Heart right ventricle (tissue), 16 donors: ENCODE data around the gene TSPAN18. TPM values are rescaled to one million over a fixed set of nuclear protein-coding genes. Genes with fewer than 3 reads are reported as not detected.
A peak's percentile ranks its signal among the peaks of the same experiment; 100 is the strongest.

ENCODE experiments used
- ATAC-seq, 8 donors: fragments of 200-7000 bp; cut with Tn5 transposase; one replicate each; pipeline ENCODE4 v1.9.1; 2020; ENCODE audit warnings: mild to moderate bottlenecking in 8 of 8, moderate library complexity in 8 of 8, moderate number of reproducible peaks in 1 of 8
- DNase-seq, 2 donors: peaks; one replicate each; pipeline ENCODE4 v3.0.0-alpha.2; 2020
- H3K27ac ChIP-seq, 10 donors: fragments of 200-600 bp; sonication (generic) in 2 of 10; one replicate each; pipeline versions ENCODE4 v1.5.0 to v1.8.0; 2020 to 2022; ENCODE audit warnings: mild to moderate bottlenecking in 3 of 10
- H3K27me3 ChIP-seq, 7 donors: fragments of 200-600 bp; one replicate each; pipeline ENCODE4 v1.8.0; 2021 to 2022; ENCODE audit warnings: mild to moderate bottlenecking in 2 of 7
- H3K36me3 ChIP-seq, 9 donors: fragments of 200-600 bp; sonication (generic) in 1 of 9; one replicate each; pipeline versions ENCODE4 v1.5.0 to v1.8.0; 2020 to 2022; ENCODE audit warnings: mild to moderate bottlenecking in 2 of 9
- H3K4me1 ChIP-seq, 9 donors: fragments of 200-600 bp; sonication (generic) in 1 of 9; one replicate each; pipeline versions ENCODE4 v1.5.0 to v1.8.0; 2020 to 2022; ENCODE audit warnings: mild to moderate bottlenecking in 4 of 9
- H3K4me3 ChIP-seq, 10 donors: fragments of 200-600 bp; sonication (generic) in 2 of 10; one replicate each; pipeline versions ENCODE4 v1.5.0 to v1.8.0; 2020 to 2022; ENCODE audit warnings: mild to moderate bottlenecking in 7 of 10, moderate library complexity in 2 of 10
- H3K9me3 ChIP-seq, 11 donors: fragments of 200-600 bp in 10 of 11; sonication (generic) in 2 of 11; one replicate each; pipeline versions ENCODE4 v1.5.0 to v1.8.0; 2013 to 2022; ENCODE audit warnings: mild to moderate bottlenecking in 2 of 11, control low read depth in 1 of 11, moderate library complexity in 1 of 11
- WGBS, 2 donors: extraction: QIAGEN DNeasy Blood & Tissue Kit; methylation state at CpG; one replicate each; pipeline ENCODE4 v1.1.7; 2013; ENCODE audit warnings: inconsistent platforms in 1 of 2; 5-methylcytosine and 5-hydroxymethylcytosine counted together
- intact Hi-C, 10 donors: fragments of 100-400 bp; cut with DNase I; formaldehyde crosslinking; loops; one replicate each; pipeline versions ENCODE4 v1.11.1 to v1.14.2; 2022
- polyA plus RNA-seq, 2 donors: library from polyadenylated mRNA; stranded (reverse); fragments of 200-250 nt; gene quantifications; one replicate each; pipeline ENCODE4 v1.2.3, GENCODE V29; 2013
- total RNA-seq, 10 donors: library from RNA; stranded (reverse); fragmentation: NEBNext Ultra II Directional in 3 of 10; extraction: Animal tissue kit (Norgen Biotek cat#: 25700) in 3 of 10; gene quantifications; one replicate each; pipeline versions ENCODE4 v1.2.1 to v1.2.4, GENCODE V29; 2021 to 2023
- TF ChIP-seq, protein P1 (sequence below), 9 donors: fragments of 200-600 bp; sonication (generic) in 2 of 9; IDR thresholded peaks; one replicate each; pipeline versions ENCODE4 v1.5.0 to v1.8.0; 2021 to 2022; ENCODE audit warnings: antibody characterized with exemption in 9 of 9, mild to moderate bottlenecking in 5 of 9, moderate library complexity in 1 of 9
- donor health status: Arrhythmogenic right ventricular cardiomyopathy.
- donor health status: ischemic (EF 13 %, LVEDD 7.1; RV severe dilation, severe dysfunction).
- donor health status: healthy with polysubstance abuse.
- donor health status: DM: no; HTN: yes; CAD: no.
- donor health status: DM: no; HTN: no; CAD: no.
- donor health status: ischemic (EF 25% LVEDD 6.9; RV normal size, moderate dysfunction).
- donor health status: ischemic (EF 25% LVEDD 5.7; RV mildly dilated, moderate dysfunction).
- donor health status: healthy.
- donor health status: DM: yes; HTN: yes; CAD: no.
- donor health status: Ischemic cardiomyopathy.
- donor health status: ischemic (EF 35%, LVEDD 5.7; RV mildly dilated, moderate dysfunction).
- donor health status: nonischemic (EF 11% LVEDD 7.7; RV severe dilation, severe dysfunction).
- donor health status: DM: yes; HTN: yes; CAD: no.
- donor health status: PGD.
- donor health status: ischemic (EF 29% LVEDD 5.4; RV normal size, mild dysfunction).
- donor health status: nonischemic (EF 23%, LVEDD 6.1; RV moderate dilation, normal function).

The TSPAN18 gene
- total and polyA plus RNA-seq, 12 donors = 37.7 to 140 (median 92.9) TPM

DNA sequence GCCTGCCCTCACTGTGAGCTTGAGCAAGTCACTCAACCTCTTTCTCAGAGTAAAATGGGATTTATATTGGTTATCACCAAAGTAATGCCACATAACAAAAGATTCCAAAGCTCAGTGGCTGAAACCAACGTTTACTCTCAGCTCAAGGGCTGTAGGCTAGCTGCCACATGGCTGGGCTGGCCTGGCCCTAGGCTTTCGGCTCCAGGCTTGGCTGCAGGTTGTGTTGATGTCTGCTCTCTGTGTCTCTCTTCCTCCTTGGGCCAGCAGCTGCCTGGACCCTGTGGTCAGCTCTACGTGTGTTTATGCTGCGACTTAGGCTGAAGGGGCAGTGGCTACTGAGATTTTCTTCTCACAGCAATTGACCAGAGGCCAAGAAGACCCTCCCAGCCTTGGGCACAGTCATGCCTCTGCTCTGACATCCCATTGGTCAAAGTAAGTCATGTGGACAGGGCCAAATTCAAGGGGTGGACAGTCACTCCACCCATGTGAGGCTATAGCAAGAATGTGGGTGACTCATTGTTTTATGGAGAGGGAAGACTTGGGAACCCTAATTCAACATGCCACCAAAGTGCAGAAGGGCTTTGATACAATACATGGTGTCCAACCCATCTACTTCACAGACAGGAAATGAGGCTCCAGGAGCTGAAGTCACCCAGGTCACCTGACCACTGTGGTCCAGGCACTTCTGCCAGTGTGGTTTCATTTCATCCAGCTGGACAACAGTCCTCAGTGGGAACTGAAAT is 90.6 kb downstream of the TSPAN18 start:
- H3K4me1 ChIP-seq = peaks cover 13 to 95% (median 63%) of the 10 kb centered on the region in 9 donors

DNA sequence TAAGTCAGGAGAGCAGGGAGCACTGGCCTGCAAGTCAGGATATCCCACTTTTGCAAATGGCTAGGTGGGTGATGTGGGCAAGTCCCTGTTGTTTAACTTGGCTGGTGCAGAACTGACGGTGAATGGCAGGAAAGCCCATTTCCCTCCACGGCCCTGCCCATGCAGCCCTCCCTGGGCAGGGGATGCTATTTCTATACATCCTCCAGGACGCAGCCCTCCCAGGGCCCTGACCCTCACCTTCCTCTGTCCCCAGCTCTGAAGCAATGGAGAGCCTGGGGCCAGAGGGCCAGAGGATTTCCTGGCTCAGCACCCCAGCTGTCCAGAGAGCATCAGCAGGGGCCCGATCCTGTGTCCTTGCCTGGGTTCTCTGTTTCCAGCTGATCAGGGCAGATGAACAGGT is 91.3 kb downstream of the TSPAN18 start:
- TF ChIP-seq, protein P1, sequence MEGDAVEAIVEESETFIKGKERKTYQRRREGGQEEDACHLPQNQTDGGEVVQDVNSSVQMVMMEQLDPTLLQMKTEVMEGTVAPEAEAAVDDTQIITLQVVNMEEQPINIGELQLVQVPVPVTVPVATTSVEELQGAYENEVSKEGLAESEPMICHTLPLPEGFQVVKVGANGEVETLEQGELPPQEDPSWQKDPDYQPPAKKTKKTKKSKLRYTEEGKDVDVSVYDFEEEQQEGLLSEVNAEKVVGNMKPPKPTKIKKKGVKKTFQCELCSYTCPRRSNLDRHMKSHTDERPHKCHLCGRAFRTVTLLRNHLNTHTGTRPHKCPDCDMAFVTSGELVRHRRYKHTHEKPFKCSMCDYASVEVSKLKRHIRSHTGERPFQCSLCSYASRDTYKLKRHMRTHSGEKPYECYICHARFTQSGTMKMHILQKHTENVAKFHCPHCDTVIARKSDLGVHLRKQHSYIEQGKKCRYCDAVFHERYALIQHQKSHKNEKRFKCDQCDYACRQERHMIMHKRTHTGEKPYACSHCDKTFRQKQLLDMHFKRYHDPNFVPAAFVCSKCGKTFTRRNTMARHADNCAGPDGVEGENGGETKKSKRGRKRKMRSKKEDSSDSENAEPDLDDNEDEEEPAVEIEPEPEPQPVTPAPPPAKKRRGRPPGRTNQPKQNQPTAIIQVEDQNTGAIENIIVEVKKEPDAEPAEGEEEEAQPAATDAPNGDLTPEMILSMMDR (IDR thresholded peaks at IDR 0.05) = no peak
- H3K27me3 ChIP-seq = no peaks in the 10 kb centered on the region
- intact Hi-C loops = loop anchor here in 1 of 10 donors (5.0 kb wide), 1 partner anchor 41 kb away; no protein-coding TSS in a partner anchor
- DNase-seq = peak in 1 of 2 donors; percentile 24
- H3K4me3 ChIP-seq = no peak overlapping the region
- H3K36me3 ChIP-seq = no peaks in the 10 kb centered on the region
- peak in 6 of 8 donors; percentile 23 to 52 (median 33) for ATAC-seq
- H3K4me1 ChIP-seq = peaks cover 6 to 95% (median 56%) of the 10 kb centered on the region in 9 donors
- WGBS, 2 donors = 65 to 66% methylated on average over 4 of the region's 4 CpGs
- peak overlapping the region in 6 of 10 donors; percentile 0 to 72 (median 49) for H3K27ac ChIP-seq
- peaks cover 0 to 8% (median 0%) of the 10 kb centered on the region in 11 donors for H3K9me3 ChIP-seq

More for the DNA sequence above, 90.6 kb downstream of the TSPAN18 start:
- Histone ChIP-seq H3K9me3 (peaks cover 0 to 6% (median 0%) of the 10 kb centered on the region in 11 donors), H3K4me3 (no peak overlapping the region), H3K36me3 (no peaks in the 10 kb centered on the region), H3K27me3 (no peaks in the 10 kb centered on the region), H3K27ac (peak overlapping the region in 8 of 10 donors; percentile 25 to 72 (median 42))
- ATAC-seq = peak in 1 of 8 donors; percentile 6
- 63 to 64% methylated on average over 4 of the region's 4 CpGs for WGBS, 2 donors
- DNase-seq = no peak
- TF ChIP-seq, protein P1 (IDR thresholded peaks at IDR 0.05) = no peak
- intact Hi-C loops = loop anchor here in 1 of 10 donors (5.0 kb wide), 1 partner anchor 40 kb away; no protein-coding TSS in a partner anchor

GRCh38 chr11:44819346-44819745 is 92.6 kb downstream of the TSPAN18 start:
- peaks cover 0 to 95% (median 54%) of the 10 kb centered on the region in 9 donors for H3K4me1 ChIP-seq
- no peak for DNase-seq
- H3K4me3 ChIP-seq = no peak overlapping the region
- no peaks in the 10 kb centered on the region for H3K36me3 ChIP-seq
- TF ChIP-seq, protein P1 (IDR thresholded peaks at IDR 0.05) = no peak
- H3K27ac ChIP-seq = peak overlapping the region in 3 of 10 donors; percentile 32 to 72 (median 51)
- H3K27me3 ChIP-seq = no peaks in the 10 kb centered on the region
- 77 to 79% methylated on average over 8 of the region's 8 CpGs for WGBS, 2 donors
- peaks cover 0 to 11% (median 0%) of the 10 kb centered on the region in 11 donors for H3K9me3 ChIP-seq
- intact Hi-C loops = loop anchor here in 1 of 10 donors (5.0 kb wide), 1 partner anchor 42 kb away; no protein-coding TSS in a partner anchor
- ATAC-seq = no peak

DNA sequence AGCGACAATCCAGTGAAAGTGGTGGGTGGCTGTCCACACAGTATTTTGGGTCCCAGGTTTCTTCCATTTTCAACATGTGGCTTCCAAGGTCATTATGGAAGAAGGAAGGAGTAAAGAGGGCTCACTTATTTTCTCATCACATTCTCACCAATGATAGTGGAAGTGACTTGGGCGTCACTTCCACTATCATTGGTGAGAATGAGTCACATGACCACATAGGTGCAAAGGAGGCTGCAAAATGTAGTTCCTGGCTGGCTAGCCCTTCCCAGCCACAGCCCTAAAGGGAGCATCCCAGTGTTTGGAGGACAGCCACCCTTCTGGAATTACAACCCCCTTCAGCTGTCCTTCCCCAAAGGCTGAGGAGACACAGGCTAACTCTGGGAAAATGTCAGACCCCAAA is 95.6 kb downstream of the TSPAN18 start:
- H3K27ac ChIP-seq = peak overlapping the region in 1 of 10 donors; percentile 23
- intact Hi-C loops = no loop called here
- peaks cover 4 to 92% (median 42%) of the 10 kb centered on the region in 9 donors for H3K4me1 ChIP-seq
- H3K4me3 ChIP-seq = no peak overlapping the region
- no peaks in the 10 kb centered on the region for H3K27me3 ChIP-seq
- ATAC-seq = no peak
- WGBS, 2 donors = 77 to 78% methylated on average over 2 of the region's 2 CpGs
- H3K9me3 ChIP-seq = peaks cover 0 to 9% (median 0%) of the 10 kb centered on the region in 11 donors
- DNase-seq = no peak
- H3K36me3 ChIP-seq = no peaks in the 10 kb centered on the region
- TF ChIP-seq, protein P1 (IDR thresholded peaks at IDR 0.05) = no peak
